Gastroesophageal sphincter (tissue), 4 donors: ENCODE measurements around the gene FLNC. TPM values are rescaled to one million over a fixed set of nuclear protein-coding genes. Genes with fewer than 3 reads are reported as not detected.
A peak's percentile ranks its signal among the peaks of the same experiment; 100 is the strongest.

Experiments
- ATAC-seq: fragments of 150-250 bp; one replicate; pipeline ENCODE4 v1.9.1; 2016; ENCODE audit warnings: mild to moderate bottlenecking, moderate library complexity
- H3K27ac ChIP-seq, 4 donors: fragments of 200-600 bp; sonication (generic) in 3 of 4; 1 replicate in 3 of 4; 2 replicates in 1 of 4; pipeline ENCODE4 v1.5.1; 2016 to 2019
- H3K27me3 ChIP-seq: fragments of 200-600 bp; sonication (generic); one replicate; pipeline ENCODE4 v1.5.1; 2019
- H3K36me3 ChIP-seq, 2 donors: fragments of 200-600 bp; sonication (generic); one replicate each; pipeline ENCODE4 v1.5.1; 2019; ENCODE audit warnings: control low read depth in 1 of 2
- H3K4me1 ChIP-seq, 3 donors: fragments of 200-600 bp; sonication (generic); 1 replicate in 2 of 3; 2 replicates in 1 of 3; pipeline ENCODE4 v1.5.1; 2016 to 2019; ENCODE audit warnings: control low read depth in 2 of 3
- H3K4me3 ChIP-seq, 2 donors: fragments of 200-600 bp; sonication (generic); one replicate each; pipeline ENCODE4 v1.5.1; 2019; ENCODE audit warnings: mild to moderate bottlenecking in 1 of 2, moderate library complexity in 1 of 2
- H3K9me3 ChIP-seq, 3 donors: fragments of 200-600 bp; sonication (generic); one replicate each; pipeline ENCODE4 v1.5.1; 2017 to 2019; ENCODE audit warnings: control low read depth in 2 of 3
- CTCF ChIP-seq, 4 experiments: fragments of 200-600 bp in 2 of 4; fragments of 450-650 bp in 2 of 4; sonication (generic) in 1 of 4; IDR thresholded peaks; one replicate each; pipeline ENCODE4 v1.5.1; 2017 to 2019; ENCODE audit warnings: antibody characterized with exemption in 4 of 4, mild to moderate bottlenecking in 2 of 4, moderate library complexity in 2 of 4
- EP300 ChIP-seq: sonication (generic); formaldehyde crosslinking; IDR thresholded peaks from one replicate; pipeline ENCODE4 v1.6.1; 2017; ENCODE audit warnings: antibody characterized with exemption, mild to moderate bottlenecking
- POLR2A ChIP-seq, 2 donors: fragments of 450-650 bp; IDR thresholded peaks; one replicate each; pipeline ENCODE4 v1.6.1; 2017; ENCODE audit warnings: antibody characterized with exemption in 2 of 2, mild to moderate bottlenecking in 2 of 2, moderate library complexity in 1 of 2
- POLR2AphosphoS5 ChIP-seq: sonication (generic); formaldehyde crosslinking; IDR thresholded peaks from one replicate; pipeline ENCODE4 v1.6.1; 2017; ENCODE audit warnings: antibody characterized with exemption
- WGBS, 2 donors: methylation state at CpG; one replicate each; pipeline ENCODE4 v1.1.5; 2018; ENCODE audit warnings: low coverage in 1 of 2; 5-methylcytosine and 5-hydroxymethylcytosine counted together
- total RNA-seq, 4 donors: library from RNA; depleted of rRNA; stranded (reverse); fragments of >200 nt; gene quantifications; one replicate each; pipeline ENCODE4 v1.1.0, GENCODE V29; 2016

The FLNC gene
- total RNA-seq, 4 donors from 2014 or later: 308 to 1,162 (median 401) TPM

DNA sequence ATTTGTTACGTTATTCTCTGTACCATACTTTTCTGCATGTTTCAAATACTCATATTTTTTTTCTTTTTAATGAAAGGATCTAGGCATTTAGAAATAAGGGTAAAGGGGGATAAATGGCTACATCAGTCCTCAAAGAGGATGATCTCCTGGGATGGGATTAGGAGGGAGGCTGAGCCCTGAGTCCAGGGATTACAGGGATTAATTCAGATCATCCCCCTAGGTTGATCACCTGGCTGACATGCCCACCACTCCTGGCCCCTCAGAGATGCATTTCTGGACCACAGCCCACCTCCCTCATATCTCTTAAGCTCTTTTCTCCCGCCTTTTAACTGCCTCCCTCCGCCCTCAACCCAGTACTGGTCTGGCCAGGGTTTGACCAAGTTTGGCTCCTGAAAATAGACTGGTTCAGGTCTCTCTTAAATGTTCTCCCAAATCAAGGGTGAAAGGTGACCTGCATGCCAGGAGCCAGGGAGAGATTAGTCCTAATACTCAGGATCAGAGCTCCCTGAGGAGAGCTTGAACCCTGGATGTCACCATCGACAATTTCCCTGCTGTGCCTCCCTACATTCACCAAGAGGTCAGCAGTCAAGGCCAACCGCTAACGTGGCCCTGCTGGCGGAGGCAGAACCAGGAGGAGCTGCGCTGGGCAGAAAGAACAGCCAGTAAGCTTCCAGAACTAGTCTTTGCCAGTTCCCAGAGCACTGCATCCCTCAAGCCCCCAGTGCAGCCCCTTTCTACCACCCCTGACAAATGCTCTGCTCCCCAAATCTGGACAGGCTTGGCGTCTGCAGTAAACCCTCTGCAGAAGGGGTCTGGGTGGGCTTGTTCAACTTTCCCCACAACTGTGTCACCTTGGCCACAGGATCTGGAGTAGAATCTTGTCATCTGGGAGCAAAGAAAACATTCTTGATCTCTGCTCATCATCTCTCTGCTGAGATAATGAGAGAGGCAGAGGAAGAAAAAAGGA lies 41.5 kb upstream of the FLNC start:
- ATAC-seq: no peak
- no peak for TF ChIP-seq POLR2AphosphoS5
- WGBS, 2 donors: 79 to 92% methylated on average over 4 to 7 of the region's 9 CpGs
- Histone ChIP-seq H3K36me3 (no peaks in the 10 kb centered on the region), H3K27me3 (no peaks in the 10 kb centered on the region), H3K27ac (peak overlapping the region in 1 of 4 donors; percentile 90), H3K4me1 (peaks cover 0 to 38% (median 18%) of the 10 kb centered on the region in 3 donors), H3K4me3 (no peak overlapping the region), H3K9me3 (no peaks in the 10 kb centered on the region)

GRCh38 chr7:128790315-128791041 lies 39.7 kb upstream of the FLNC start:
- H3K27me3 ChIP-seq: no peaks in the 10 kb centered on the region
- TF ChIP-seq EP300 (no peak), POLR2AphosphoS5 (no peak), CTCF (IDR thresholded peaks at IDR 0.05) (no peak), POLR2A (IDR thresholded peaks at IDR 0.05) (no peak)
- H3K4me1 ChIP-seq: peaks cover 0 to 37% (median 17%) of the 10 kb centered on the region in 3 donors
- peak overlapping the region; percentile 37 to 90 (median 80) for H3K27ac ChIP-seq
- H3K9me3 ChIP-seq: no peaks in the 10 kb centered on the region
- ATAC-seq: peak; percentile 40
- 50% methylated on average over 6 of the region's 45 CpGs; no CpG with 5 or more reads in 1 of the 2 donors for WGBS, 2 donors
- H3K36me3 ChIP-seq: peaks cover 0 to 8% of the 10 kb centered on the region in 2 donors
- H3K4me3 ChIP-seq: peak overlapping the region; percentile 70 to 79

DNA sequence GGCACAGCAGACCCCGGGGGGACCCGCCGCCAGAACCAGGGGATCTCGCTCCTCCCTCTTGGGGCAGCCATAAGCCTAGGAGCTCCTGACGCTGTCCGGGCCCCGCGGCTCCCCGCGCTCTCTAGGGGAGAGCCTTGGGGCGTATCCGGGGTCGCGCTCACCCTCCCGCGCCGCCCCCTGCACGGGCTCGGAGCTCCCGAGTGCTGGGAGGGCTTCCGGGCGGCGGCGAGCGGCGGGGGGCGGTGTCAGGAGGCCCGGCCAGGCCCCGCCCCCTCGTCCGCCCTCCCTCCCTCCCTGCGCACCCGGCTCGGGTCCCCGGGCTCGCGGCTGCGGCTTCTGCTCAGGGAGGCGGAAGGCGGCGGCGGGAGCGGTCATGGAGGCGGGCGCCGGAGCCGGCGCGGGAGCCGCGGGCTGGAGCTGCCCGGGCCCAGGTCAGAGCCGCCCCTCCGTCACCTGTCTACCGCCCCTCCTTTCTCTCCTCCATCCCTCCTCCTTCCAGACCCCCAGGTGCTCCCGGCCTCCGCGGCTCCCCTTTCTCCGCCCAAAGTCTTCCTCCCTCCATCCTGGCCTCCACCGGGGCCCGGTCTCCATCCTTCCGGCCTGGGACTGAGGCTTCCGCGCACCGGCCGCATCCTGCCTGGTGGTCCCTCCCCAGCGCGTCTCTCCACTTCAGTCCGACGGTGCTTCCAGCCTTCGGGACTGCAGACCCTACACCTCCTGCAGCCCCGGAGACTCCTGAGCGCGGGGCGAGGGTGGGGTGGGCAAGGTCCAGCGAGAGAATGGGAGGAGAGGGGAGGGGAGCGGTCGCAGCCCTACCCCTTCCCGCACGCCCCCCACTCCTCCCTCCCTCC lies 38.9 kb upstream of the FLNC start, which contains the start of gene CCDC136:
TSS of gene CCDC136 (plus strand) at position 848 of the 851 bp plus-strand sequence. CDS start 444 bp downstream, outside the sequence.
- ATAC-seq: peak; percentile 92
- H3K36me3 ChIP-seq: peaks cover 0 to 8% of the 10 kb centered on the region in 2 donors
- no peaks in the 10 kb centered on the region for H3K27me3 ChIP-seq
- WGBS, 2 donors: 0% methylated on average over 13 of the region's 80 CpGs; no CpG with 5 or more reads in 1 of the 2 donors
- no peak for TF ChIP-seq EP300
- peak; percentile 25 to 65 for TF ChIP-seq POLR2A (IDR thresholded peaks at IDR 0.05)
- TF ChIP-seq POLR2AphosphoS5: peak; percentile 44
- no peak for TF ChIP-seq CTCF (IDR thresholded peaks at IDR 0.05)
- H3K9me3 ChIP-seq: no peaks in the 10 kb centered on the region
- H3K4me1 ChIP-seq: peaks cover 0 to 37% (median 17%) of the 10 kb centered on the region in 3 donors
- peak within 1 kb of the TSS; percentile 70 to 79 for H3K4me3 ChIP-seq
- peak within 1 kb of the TSS; percentile 37 to 90 (median 80) for H3K27ac ChIP-seq

- H3K4me3 ChIP-seq: peak overlapping the region; percentile 70 to 79
- peak overlapping the region in 2 of 4 donors; percentile 82 to 90 for H3K27ac ChIP-seq
- no peak for TF ChIP-seq EP300
- TF ChIP-seq CTCF (IDR thresholded peaks at IDR 0.05): no peak
- TF ChIP-seq POLR2A (IDR thresholded peaks at IDR 0.05): no peak
- no peak for TF ChIP-seq POLR2AphosphoS5
- peaks cover 0 to 8% of the 10 kb centered on the region in 2 donors for H3K36me3 ChIP-seq
- no peaks in the 10 kb centered on the region for H3K9me3 ChIP-seq
- no peaks in the 10 kb centered on the region for H3K27me3 ChIP-seq
- WGBS, 2 donors: no CpG with 5 or more reads among the region's 9 CpGs
- H3K4me1 ChIP-seq: peaks cover 0 to 37% (median 17%) of the 10 kb centered on the region in 3 donors
- no peak for ATAC-seq
Observed at GRCh38 chr7:128791972-128792327, 38.3 kb upstream of the FLNC start.
